AG09319 (cell line): ENCODE measurements around the gene EFR3B.
"Not testable (repeated sequence)": the region's sequence is repeated elsewhere in the genome, so short reads cannot be mapped to it uniquely, and the experiment has no call there.

Experiments used
- DNase-seq: peaks from one replicate; pipeline ENCODE4 v3.0.0-alpha.2; 2010; ENCODE audit warnings: low read depth; ENCODE audit errors: extremely low read depth
- CTCF ChIP-seq: IDR thresholded peaks from 2 replicates; pipeline ENCODE4 v1.5.1; 2011; ENCODE audit warnings: low read depth, mild to moderate bottlenecking, inconsistent platforms, low read length, moderate library complexity

EFR3B gene

GRCh38 chr2:25151718-25152117, 109.8 kb downstream of the EFR3B start:
- DNase-seq: no peak
- no peak for TF ChIP-seq CTCF

- TF ChIP-seq CTCF: no peak
Observed at GRCh38 chr2:25155401-25155800, 113.5 kb downstream of the EFR3B start.

GRCh38 chr2:25158096-25158852, 116.4 kb downstream of the EFR3B start:
- no peak for TF ChIP-seq CTCF

More at GRCh38 chr2:25155401-25155800, 113.5 kb downstream of the EFR3B start:
- no peak for DNase-seq

GRCh38 chr2:25159949-25160348, 118.1 kb downstream of the EFR3B start:
- no peak for TF ChIP-seq CTCF
- no peak for DNase-seq

More at GRCh38 chr2:25158096-25158852, 116.4 kb downstream of the EFR3B start:
- no peak for DNase-seq

GRCh38 chr2:25160376-25160775, 118.5 kb downstream of the EFR3B start:
- DNase-seq: no peak
- TF ChIP-seq CTCF: no peak

GRCh38 chr2:25161055-25161781, 119.3 kb downstream of the EFR3B start:
- no peak for TF ChIP-seq CTCF
- no peak for DNase-seq

GRCh38 chr2:25162061-25162460, 120.2 kb downstream of the EFR3B start:
- DNase-seq: not testable (repeated sequence)
